ENCODE data around the gene PBX4.
"Not testable (repeated sequence)": the region's sequence is repeated elsewhere in the genome, so short reads cannot be mapped to it uniquely, and the experiment has no call there.

The PBX4 gene

DNA sequence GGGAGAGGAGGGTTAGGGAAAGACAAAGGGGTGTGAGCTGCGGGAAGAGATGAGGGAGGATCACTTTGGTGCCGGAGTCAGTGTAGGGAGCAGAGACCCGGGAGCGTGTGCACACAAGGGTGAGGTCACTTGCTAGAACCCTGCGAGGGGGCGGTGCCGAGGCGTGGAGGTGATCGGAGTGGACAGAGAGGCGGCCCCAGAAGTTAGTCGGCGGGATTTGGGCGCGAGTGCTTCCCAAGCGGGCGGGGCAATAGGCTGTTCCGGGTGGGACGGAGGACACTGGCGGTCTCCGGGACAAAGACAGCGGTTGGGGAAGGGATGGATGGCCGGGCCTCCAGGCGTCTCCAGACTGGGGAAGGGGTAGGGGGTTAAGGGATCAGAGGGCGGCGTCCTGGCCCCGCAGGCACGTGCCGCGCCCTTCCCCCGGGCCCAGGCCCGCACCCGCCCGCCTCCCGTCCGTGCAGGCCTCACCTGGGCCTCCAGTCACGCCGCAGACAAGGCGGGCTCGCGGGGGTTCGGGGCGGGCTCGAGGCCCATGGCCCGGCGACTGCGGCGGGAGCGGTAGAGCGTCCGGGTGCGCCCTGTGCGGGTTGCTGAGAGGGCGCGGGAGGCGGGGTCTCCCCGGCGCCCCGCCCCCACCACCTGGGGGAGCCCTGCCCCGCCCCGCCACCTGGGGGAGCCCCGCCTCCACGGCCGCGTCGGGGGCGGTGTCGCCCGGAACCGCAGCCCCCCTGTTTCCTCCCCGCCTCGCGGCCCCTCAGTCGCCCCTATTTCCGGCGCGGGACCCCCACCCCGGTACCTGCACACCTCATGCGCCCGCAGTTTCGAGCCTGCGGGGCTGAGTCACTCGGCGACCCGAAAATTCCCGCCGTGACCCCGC, 9.4 kb upstream of the PBX4 start, which contains the start of gene LPAR2:
Gene LPAR2, minus strand, starts transcription at position 600 of the 880 bp plus-strand sequence. CDS start 945 bp downstream, outside the sequence.
- DNase-seq (ENCODE audit: low read depth, low spot score) = peak; percentile 51

DNA sequence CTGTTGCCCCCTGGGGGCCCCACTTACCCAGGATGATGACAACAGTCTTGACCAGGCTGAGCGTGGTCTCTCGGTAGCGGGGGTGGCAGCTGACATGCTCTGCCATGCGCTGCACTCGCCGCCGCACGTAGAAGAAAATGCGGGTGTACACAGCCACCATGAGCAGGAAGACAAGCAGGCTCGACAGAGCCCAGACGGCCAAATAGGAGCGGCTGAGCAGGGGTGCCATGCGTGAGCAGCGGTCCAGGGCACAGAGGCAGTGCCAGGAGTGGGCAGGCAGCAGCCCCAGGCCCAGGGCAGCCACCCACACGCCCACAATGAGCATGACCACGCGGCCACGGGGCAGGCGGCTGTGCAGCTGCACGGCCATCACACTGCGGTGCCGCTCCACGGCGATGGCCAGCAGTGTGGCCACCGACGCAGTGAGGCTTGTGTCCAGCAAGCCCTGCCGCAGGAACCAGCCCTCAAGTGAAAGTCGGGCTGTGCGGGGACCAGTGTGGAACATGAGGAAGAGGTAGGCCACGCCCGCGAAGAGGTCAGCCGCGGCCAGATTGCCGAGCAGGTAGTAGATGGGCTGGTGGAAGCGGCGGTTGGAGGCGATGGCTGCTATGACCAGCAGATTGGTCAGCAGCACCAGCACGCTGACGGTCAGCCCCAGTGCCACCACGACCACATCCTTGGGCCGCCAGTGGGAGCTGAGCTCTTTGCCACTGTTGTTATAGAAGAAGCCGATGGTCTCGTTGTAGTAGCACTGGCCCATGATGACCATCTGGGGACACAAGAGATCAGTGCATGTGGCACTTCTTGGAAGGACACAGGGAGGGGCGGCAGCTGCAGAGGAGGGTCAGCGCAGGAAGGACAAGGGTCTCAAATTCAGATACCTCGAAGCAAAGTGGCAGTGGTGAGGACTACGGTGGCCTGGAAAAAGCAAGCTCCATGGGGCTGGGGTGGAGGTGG, 8.3 kb upstream of the PBX4 start:
- no peak for DNase-seq (ENCODE audit: low read depth, low spot score)

GRCh38 chr19:19624032-19624570, 5.6 kb upstream of the PBX4 start:
- DNase-seq (ENCODE audit: low read depth, low spot score) = no peak

DNA sequence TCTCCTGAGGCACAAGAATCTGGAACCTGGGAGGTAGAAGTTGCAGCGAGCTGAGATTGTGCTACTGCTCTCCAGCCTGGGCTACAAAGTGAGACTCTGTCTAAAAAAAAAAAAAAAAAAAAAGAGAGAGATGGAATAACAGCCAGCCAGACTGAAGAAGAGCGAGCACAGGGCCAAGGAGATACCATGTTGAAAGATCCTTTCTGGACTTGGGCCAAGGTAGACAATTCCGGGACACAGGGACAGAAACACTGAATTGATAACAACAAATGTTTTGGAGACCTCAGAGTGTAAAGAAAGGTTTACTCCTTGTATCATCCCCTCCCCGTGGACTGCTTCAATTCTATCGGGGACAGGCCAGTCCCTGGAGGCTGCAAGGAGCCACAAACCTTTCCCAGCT, 4.9 kb upstream of the PBX4 start:
- no peak for DNase-seq (ENCODE audit: low read depth, low spot score)

DNA sequence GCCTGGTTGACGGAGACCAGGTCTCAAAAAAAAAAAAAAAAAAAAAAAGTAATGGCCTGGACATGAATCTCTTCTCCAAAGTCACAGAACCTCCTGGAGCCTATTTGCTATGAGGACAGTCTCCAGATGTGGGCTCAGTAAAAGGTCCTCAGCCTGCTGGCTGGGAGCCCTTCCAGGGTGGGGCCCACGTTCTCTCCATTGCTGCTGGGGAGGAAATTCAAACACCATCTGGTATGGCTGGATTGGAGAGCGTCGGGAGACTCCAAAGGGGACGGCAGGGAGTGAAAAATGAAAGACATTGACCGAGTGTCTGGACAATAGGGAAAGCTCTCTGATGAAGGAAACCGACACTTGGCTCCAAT, 1.3 kb upstream of the PBX4 start:
- no peak for DNase-seq (ENCODE audit: low read depth, low spot score)

GRCh38 chr19:19619181-19619848, 828 bp upstream of the PBX4 start:
- DNase-seq (ENCODE audit: low read depth, low spot score) = no peak

DNA sequence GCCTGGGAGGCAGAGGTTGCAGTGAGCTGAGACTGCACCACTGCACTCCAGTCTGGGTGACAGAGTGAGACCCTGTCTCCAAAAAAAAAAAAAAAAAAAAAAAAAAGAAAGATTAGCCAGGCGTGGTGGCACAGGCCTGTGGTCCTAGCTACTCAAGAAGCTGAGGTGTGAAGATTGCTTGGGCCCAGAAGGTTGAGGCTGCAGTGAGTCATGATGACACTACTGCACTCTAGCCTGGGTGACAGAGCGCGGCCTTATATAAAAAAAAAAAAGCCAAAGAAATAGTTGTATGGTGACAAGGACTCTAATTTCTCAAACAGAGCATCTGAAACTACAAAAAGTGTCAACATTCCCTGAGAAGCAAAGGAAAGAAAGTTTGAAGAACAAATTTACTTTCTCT, 3.4 kb downstream of the PBX4 start:
- no peak for DNase-seq (ENCODE audit: low read depth, low spot score)

DNA sequence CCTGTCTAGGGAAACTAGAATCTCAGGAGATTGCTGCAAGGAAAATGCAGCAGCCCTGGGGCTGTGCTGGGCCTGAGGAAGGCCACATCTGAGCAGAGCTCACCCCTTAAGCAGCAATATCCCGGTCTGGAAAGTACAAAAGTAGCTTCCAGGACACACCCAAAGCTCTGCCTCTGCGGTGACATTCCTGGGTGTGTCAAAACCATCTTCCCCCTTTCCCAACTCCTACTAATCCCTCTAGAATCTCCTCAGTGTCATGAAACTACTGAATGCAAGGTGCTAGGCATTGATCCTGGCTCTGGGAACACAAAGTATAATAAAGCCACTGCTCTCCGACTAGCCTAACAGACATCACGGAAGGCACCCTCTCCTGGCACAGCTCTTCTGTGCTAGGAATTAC, 5.0 kb downstream of the PBX4 start:
- no peak for DNase-seq (ENCODE audit: low read depth, low spot score)

- DNase-seq (ENCODE audit: low read depth, low spot score) = no peak
Observed at GRCh38 chr19:19610376-19611202, 7.9 kb downstream of the PBX4 start.

DNA sequence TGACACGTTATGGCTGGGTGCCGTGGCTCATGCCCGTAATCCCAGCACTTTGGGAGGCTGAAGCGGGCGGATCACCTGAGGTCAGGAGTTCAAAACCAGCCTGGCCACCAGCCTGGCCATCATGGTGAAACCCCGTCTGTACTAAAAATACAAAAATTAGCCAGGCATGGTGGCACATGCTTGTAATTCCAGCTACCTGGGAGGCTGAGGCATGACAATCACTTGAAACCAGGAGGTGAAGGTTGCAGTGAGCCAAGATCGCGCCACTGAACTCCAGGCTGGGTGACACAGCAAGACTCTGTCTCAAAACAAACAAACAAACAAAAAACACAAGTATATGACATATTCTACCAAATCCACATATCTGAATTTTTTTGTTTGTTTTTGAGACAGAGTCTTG, 11.8 kb downstream of the PBX4 start:
- not testable (repeated sequence) for DNase-seq (ENCODE audit: low read depth, low spot score)

GRCh38 chr19:19606021-19606420, 12.5 kb downstream of the PBX4 start:
- DNase-seq (ENCODE audit: low read depth, low spot score) = no peak

DNA sequence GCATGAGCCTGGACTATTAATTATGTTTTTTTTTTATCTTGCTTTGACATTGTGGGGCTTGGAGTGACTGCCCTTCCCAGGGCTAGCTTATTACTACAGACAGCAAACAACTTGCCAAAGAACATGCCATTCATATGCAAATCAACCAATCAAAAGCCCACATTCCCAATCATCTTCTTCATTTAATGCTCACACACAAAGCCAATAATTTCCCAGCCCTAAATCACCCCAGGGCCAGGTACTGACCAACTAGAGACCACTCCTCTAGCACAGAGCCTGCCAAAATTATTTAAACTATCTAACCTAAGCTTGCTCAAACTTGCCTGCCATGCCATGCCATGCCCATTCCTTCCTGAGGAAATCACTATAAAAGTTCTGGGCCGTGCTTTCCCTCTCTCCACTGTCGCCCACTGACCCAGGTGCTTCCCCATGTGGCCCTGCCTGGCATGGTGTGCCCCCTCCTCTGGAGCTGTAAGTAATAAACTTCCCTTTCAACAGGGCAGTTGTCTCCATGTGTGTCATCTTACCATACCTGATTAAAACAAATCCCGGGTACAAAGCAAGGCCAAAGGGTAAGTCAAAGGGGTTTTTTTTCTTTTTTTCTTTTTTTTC, 15.7 kb downstream of the PBX4 start:
- DNase-seq (ENCODE audit: low read depth, low spot score) = no peak

DNA sequence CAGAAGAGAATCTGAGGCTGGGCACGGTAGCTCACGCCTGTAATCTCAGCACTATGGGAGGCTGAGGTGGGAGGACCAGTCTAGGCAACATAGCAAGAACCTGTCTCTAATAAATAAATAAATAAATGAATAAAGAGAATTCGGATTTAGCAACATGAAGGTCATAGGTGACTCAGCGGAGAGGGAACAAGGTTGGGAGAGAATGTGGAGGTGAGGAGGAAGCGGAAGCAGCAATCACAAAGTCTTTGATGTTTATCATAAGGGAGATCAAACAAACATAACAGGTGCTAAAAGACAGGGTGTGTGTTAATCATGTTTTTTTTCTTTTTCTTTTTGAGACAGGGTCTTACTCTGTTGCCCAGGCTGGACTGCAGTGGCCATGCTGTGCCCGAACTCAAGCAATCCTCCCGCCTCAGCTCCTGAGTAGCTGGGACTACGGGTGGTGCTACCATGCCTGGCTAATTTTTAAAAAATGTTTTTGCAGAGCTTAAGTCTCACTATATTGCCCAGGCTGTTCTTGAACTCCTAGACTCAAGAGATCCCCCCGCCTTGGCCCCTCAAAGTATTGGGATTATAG, 16.3 kb downstream of the PBX4 start:
- no peak for DNase-seq (ENCODE audit: low read depth, low spot score)

DNA sequence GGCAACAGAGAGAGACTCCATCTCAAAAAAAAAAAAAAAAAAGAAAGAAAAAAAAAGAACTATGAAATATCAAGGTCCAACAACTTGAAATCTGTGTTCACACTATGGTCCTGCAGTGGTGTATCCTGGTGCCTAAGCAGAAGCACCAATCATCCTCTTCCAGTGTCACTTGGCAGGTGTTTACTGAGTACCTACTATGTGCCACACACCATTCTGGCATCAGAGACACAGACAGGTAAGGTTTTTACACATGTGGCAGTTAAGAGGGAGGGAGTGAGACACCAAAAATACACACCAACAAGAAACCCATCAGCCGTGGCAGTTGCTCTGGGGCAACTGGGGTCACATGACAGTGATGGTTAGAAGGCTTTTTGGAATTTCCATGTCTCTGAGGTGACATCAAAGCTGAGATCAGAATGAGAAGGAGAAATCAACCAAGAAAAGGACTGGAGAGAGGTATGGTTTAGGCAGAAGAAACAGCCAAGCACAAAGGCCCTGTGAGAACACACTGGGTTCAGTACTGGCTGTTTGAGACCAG, 17.6 kb downstream of the PBX4 start:
- DNase-seq (ENCODE audit: low read depth, low spot score) = no peak

DNA sequence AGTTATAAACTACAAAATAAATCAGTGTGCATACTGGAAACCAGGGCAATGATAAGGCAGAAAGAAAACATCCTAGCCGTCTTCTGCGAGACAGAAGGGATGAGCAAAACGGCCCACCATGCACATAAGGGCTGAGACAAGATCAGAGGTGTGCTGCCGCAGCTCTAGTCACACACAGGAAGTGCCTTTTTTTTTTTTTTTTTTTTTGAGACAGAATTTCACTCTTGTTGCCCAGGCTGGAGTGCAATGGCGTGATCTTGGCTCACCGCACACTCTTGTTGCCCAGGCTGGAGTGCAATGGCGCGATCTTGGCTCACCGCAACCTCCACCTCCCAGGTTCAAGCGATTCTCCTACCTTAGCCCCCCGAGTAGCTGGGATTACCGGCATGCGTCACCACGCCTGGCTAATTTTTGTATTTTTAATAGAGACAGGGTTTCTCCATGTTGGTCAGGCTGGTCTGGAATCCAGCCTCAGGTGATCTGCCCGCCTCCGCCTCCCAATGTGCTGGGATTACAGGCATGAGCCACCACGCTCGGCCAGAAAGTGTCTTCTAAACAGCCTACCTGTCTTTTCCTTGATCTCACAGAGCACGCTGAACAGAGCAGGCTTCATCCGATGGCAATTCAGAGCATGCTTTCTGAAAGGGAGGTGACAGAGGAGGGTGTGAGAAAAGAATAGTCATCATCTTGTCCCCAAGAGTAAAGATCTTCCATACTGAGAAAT, 19.6 kb downstream of the PBX4 start:
- DNase-seq (ENCODE audit: low read depth, low spot score) = peak; percentile 43

- DNase-seq (ENCODE audit: low read depth, low spot score) = peak; percentile 40
Observed at GRCh38 chr19:19597809-19598306, 20.6 kb downstream of the PBX4 start.

- DNase-seq (ENCODE audit: low read depth, low spot score) = no peak
Observed at GRCh38 chr19:19595171-19595701, 23.3 kb downstream of the PBX4 start.

GRCh38 chr19:19594381-19594780, 24.1 kb downstream of the PBX4 start:
- DNase-seq (ENCODE audit: low read depth, low spot score) = no peak

- DNase-seq (ENCODE audit: low read depth, low spot score) = no peak
Observed at GRCh38 chr19:19592690-19593089, 25.8 kb downstream of the PBX4 start.
